DMS 273 treated with DMSO at 0.1 percent for 48 hours (cell line): ENCODE results near the gene NPM1.
"Not testable (repeated sequence)": the region's sequence is repeated elsewhere in the genome, so short reads cannot be mapped to it uniquely, and the experiment has no call there.

Experiments
- DNase-seq: peaks from one replicate; lab custom pipeline; 2025; lab: John Stamatoyannopoulos, UW

NPM1 gene

GRCh38 chr5:171387345-171387969, at the start of gene NPM1:
NPM1 (plus strand) TSS chr5:171387849; CDS start chr5:171387949, 100 bp downstream.
- DNase-seq: peak; percentile 96

- no peak for DNase-seq
Observed at GRCh38 chr5:171340042-171340441, 47.6 kb upstream of the NPM1 start.

- no peak for DNase-seq
Observed at GRCh38 chr5:171340491-171340890, 47.2 kb upstream of the NPM1 start.

- peak; percentile 33 for DNase-seq
Observed at GRCh38 chr5:171342362-171343111, 45.1 kb upstream of the NPM1 start.

- DNase-seq: no peak
Observed at GRCh38 chr5:171344936-171345608, 42.6 kb upstream of the NPM1 start.

- no peak for DNase-seq
Observed at GRCh38 chr5:171351536-171352073, 36.0 kb upstream of the NPM1 start.

GRCh38 chr5:171355302-171355724, 32.3 kb upstream of the NPM1 start:
- DNase-seq: no peak

- DNase-seq: peak; percentile 23
Observed at GRCh38 chr5:171357843-171358242, 29.8 kb upstream of the NPM1 start.

GRCh38 chr5:171361151-171361550, 26.5 kb upstream of the NPM1 start:
- not testable (repeated sequence) for DNase-seq

- DNase-seq: not testable (repeated sequence)
Observed at GRCh38 chr5:171363249-171363648, 24.4 kb upstream of the NPM1 start.

- no peak for DNase-seq
Observed at GRCh38 chr5:171363846-171364245, 23.8 kb upstream of the NPM1 start.

GRCh38 chr5:171365351-171365750, 22.3 kb upstream of the NPM1 start:
- no peak for DNase-seq

GRCh38 chr5:171366645-171367044, 21.0 kb upstream of the NPM1 start:
- DNase-seq: no peak

GRCh38 chr5:171367424-171368370, 20.0 kb upstream of the NPM1 start:
- no peak for DNase-seq

GRCh38 chr5:171369056-171369455, 18.6 kb upstream of the NPM1 start:
- no peak for DNase-seq

- DNase-seq: no peak
Observed at GRCh38 chr5:171369898-171370297, 17.8 kb upstream of the NPM1 start.

GRCh38 chr5:171370881-171371280, 16.8 kb upstream of the NPM1 start:
- not testable (repeated sequence) for DNase-seq

- DNase-seq: no peak
Observed at GRCh38 chr5:171371326-171371725, 16.3 kb upstream of the NPM1 start.

- DNase-seq: no peak
Observed at GRCh38 chr5:171379961-171380360, 7.7 kb upstream of the NPM1 start.

GRCh38 chr5:171384416-171384815, 3.2 kb upstream of the NPM1 start:
- DNase-seq: not testable (repeated sequence)

- DNase-seq: not testable (repeated sequence)
Observed at GRCh38 chr5:171384999-171385398, 2.6 kb upstream of the NPM1 start.
